ENCODE data around the gene CNTN5.
A peak's percentile ranks its signal among the peaks of the same experiment; 100 is the strongest.
"Not testable (repeated sequence)": the region's sequence is repeated elsewhere in the genome, so short reads cannot be mapped to it uniquely, and the experiment has no call there.

The CNTN5 gene

DNA sequence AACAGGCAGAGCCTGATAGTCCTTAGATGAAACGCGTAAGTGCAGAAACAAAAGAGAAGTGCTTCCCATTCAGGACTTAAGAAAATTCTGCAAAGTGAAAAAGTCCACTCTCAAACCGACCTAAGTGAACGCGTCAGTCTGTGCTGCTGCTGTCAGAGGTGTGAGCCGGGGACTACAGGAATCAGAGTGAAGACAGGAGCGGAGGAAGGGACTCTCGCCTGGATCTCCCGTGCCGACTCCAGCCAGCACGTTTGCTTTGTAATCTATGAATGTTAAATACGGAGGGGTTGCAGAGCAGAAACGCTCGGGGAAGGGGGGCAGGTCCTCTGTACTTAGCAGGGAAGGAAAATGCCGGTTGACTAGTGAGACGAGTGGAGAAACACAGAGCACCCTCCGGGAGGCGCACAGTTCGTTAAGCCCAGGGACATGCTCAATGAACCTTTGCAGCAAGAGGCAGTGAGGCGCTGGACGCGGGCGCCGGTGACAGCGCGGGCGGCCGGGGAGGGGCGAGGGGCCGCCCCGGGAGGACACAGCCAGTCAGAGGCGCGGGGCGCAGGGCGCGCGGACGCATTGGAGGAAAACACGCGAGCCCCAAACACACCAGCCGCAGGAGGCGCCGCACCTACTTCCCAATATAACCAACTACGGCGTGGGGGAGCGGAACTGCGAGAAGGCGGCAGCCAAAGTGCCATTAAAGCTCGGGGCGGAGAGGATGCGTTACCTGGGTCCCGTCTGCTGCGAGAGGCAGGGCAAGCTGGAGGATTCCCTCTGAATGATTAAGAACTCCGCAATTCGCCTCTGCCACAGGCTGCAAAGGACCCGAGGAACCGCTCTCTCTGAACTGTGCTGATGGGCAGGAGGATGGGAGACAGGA, at the start of gene CNTN5:
TSS of gene CNTN5 (plus strand) at position 598 of the 874 bp plus-strand sequence.
- DNase-seq, result peak in 5 of 14 donors; percentile 10 to 35 (median 28)

DNA sequence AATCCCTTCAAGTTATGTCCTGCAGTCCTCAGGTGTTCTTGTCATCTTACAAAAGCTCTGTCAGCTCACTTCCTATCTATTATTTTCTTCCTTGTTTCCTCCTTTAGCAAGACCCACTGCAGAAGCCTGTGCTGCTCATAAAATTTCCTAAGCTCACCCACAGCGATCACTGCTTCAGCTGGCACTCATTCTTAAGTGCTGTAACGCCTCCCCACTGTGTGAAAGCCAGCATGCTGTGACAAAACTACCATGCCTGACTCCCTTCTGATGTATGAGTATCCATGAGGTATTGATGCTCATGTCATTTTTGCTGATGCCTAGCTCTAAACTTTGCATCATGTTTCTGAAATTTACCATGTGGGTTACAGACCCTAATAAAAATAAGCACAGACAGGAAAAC, 41.5 kb upstream of the CNTN5 start:
- DNase-seq, result no peak

- DNase-seq, result no peak
Observed at GRCh38 chr11:99015634-99016454, 4.9 kb upstream of the CNTN5 start.

- DNase-seq, result no peak
Observed at GRCh38 chr11:99019696-99020095, 1.1 kb upstream of the CNTN5 start.

DNA sequence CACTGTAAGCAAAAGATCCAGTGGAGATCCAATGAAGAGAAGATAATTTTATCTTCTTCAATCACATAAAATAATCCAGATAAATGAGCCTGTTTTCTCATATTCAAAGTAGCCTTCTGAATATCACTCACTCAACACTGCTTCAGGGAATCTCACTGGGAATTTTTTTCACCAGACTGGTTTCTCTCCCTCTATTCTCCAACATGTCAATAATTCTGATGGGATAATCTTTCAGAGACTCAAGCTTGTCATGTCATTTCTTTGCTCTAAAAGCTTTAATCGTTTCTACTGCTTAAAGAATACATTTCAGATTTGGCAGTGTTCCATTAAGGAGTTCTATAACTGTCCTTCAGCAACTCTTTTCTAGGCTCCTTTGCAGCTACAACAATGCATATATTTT, 16.3 kb downstream of the CNTN5 start:
- DNase-seq, result no peak

DNA sequence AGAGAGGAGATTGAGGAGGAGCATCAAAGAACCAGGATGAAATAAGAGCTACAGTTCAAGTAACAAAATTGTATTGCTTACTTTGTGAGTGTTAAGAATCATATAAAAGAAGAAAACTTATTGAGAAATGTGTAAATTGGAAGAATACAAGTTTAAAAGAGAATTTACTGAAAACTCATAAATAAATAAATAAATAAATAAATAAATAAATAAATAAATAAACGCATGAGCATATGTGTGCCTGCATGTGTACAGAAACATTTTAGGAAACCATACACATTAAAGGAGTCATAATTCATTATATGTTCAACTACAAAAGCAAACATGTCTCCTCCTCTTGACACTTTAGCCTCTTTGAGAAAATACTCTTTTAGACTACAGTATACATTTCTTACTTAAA, 42.6 kb downstream of the CNTN5 start:
- no peak for DNase-seq

GRCh38 chr11:99065121-99065520, 44.4 kb downstream of the CNTN5 start:
- no peak for DNase-seq

GRCh38 chr11:99066618-99067317, 46.0 kb downstream of the CNTN5 start:
- no peak for DNase-seq

DNA sequence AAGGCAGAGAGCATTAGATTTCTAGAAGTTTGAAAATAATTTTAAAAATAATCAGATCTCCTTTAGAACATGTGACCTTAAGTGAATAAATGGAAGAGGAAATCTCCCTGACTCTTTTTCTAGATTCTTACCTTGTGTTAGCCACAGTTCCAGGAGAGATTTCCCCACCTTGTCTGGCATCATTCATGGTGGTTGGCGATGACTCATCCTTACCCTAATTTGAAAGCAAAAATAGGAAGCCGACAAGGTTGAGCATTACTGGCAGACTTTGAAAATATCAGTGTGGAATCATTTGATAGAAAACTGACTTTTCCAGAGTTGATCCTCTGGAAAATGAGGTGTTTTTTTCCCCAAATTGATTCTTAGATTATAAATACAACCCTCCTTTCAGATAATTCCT, 48.1 kb downstream of the CNTN5 start:
- no peak for DNase-seq

DNA sequence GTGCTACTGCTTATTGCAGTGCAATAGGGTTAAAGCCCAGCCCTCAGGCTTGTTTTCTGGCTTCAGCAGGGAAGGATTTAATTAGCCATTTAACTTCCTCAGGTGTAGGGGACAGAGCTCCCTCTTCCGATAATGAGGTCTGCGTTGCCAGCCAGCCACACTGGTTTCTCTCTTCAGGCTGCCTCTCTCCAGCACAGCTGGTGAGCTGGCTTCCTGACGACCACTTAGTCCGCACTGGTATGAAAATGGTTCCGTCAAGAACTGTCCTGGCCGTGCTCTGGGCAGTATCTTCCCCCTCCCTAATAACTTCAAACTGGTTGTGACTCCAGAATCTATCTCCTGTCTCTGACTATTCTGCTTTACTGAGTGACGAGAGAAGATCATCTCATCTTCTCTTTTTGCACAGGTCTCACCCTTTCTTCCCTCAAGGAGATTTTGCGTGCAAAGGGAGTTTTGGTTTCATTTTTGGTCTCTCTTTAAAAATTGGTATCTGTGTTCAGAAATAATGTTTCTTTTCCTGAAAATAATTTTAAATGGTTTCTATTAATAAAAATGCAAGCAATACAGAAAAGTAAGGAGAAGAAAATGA, 49.2 kb downstream of the CNTN5 start:
- peak in 2 of 14 donors; percentile 2 to 4 for DNase-seq

GRCh38 chr11:99079576-99079975, 58.8 kb downstream of the CNTN5 start:
- DNase-seq, result no peak

DNA sequence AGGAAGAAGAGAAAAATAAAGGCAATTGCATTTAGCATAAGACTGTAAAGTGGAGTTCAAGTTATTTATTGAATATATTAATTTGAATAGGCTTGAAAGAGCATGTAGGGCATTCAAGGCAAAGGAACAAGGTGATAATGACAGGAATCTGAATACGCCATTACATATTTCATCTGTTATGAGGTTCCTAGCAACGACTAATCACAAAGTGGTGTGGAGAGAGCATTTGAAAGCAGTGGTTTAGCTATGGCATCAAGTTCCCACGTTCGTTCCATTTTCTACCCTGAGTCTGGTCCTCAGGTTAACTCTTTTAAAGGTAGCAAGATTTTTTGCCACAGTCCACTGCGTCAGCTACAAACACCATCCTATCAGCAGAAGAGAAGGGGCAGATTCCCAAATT, 59.4 kb downstream of the CNTN5 start:
- no peak for DNase-seq

DNA sequence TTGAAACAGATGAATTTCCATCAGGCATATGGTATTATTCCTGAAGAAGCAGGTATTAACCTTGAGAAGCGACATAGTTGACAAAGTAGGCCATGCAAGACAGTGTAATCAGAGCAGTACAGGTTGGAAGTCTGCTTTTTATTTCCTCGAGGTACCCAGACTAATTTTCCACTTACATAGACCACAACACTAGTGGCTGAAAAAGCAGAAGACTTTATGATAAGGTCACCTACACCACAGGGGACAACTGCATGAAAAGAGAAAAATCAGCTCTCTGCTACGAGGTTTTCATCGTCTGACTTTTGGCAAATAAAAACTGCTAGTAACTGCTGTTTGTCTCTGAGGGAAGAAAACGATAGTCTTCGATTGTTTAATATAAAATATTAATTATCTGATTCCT, 77.5 kb downstream of the CNTN5 start:
- no peak for DNase-seq

DNA sequence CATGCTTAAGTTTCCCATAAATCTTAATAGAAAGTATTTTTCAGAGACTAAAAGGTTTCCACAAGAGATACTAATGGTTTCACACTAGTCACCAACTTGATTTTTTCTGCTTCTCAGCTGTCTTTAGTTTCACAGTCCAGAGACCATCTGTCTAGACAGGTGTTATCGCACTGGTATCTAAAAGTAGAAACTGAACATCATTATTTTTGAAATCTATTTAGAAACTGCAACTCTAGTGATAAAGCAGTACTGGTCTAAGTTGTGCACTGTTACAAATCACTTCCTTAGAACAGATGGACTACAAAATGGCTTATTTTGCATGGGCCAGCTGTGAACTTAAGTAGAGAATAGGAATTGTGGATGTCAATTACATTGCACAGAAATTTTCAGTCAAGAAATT, 78.0 kb downstream of the CNTN5 start:
- DNase-seq, result no peak

GRCh38 chr11:99117603-99118002, 96.9 kb downstream of the CNTN5 start:
- no peak for DNase-seq

DNA sequence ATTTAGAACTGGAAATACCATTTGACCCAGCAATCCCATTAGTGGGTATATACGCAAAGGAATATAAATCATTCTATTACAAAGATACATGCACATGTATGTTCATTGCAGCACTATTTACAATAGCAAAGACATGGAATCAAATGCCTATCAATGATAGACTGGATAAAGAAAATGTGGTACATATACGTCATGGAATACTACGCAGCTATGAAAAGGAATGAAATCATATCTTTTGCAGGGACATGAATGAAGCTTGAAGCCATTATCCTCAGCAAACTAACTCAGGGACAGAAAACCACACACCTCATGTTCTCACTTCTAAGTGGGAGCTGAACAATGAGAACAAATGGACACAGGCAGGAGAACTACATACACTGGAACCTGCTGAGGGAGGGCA, 113.1 kb downstream of the CNTN5 start:
- not testable (repeated sequence) for DNase-seq

GRCh38 chr11:99135508-99135907, 114.8 kb downstream of the CNTN5 start:
- no peak for DNase-seq

- DNase-seq, result no peak
Observed at GRCh38 chr11:99142237-99142636, 121.5 kb downstream of the CNTN5 start.

DNA sequence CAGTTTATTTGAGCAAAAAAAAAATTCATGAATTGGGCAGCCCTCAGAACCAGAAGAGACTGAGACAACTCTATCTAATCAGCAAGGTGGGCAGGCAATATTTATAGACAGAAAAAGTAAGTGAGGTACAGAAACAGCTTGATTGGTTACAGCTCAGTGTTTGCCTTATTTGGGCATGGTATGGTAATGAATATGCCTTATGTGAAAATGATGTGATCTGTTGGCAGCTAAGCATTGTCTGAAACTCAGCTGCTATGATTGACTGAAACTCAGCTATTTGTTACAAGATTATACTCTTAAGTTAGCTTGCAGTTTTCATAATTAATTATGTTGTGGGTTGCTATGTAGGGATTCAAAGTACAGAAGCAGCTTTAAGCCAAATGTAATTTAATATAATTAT, 127.6 kb downstream of the CNTN5 start:
- no peak for DNase-seq

GRCh38 chr11:99154277-99154676, 133.5 kb downstream of the CNTN5 start:
- DNase-seq, result no peak

DNA sequence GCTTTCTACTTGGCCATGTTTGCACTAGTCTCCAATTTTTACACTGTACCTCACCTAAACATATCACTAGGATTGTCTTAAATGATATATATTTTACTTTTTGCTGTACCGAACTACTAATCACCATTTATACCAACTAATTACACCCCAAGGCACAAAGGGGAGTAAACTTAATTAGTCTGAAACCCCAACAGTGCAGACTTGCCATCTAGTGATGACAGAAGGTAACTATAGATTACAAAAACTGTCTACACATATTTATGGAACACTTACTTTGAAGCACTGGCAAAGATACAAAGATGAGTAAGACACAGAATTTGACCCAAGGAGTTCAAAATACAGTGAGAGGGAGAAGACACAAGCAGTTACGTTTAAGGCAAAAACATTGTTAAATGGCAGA, 139.7 kb downstream of the CNTN5 start:
- no peak for DNase-seq

GRCh38 chr11:99162819-99163218, 142.1 kb downstream of the CNTN5 start:
- no peak for DNase-seq

GRCh38 chr11:99170591-99170990, 149.8 kb downstream of the CNTN5 start:
- DNase-seq, result no peak

Data from C1 segment of cervical spinal cord (tissue), 14 donors.